A673 (cell line): ENCODE measurements around the gene SYNGR3. TPM values are rescaled to one million over a fixed set of nuclear protein-coding genes. Genes with fewer than 3 reads are reported as not detected.
"Not testable (repeated sequence)": the region's sequence is repeated elsewhere in the genome, so short reads cannot be mapped to it uniquely, and the experiment has no call there.

Source experiments
- BruUV-seq: library from RNA; stranded (reverse); fragments of 400-500 nt; replicated peaks from 2 replicates; lab custom pipeline; 2021; lab: Mats Ljungman, UMichigan
- CTCF ChIA-PET: fragments of 300-600 bp; sonication (Branson Sonifier 250); formaldehyde crosslinking; loops from one replicate; lab custom pipeline; 2022; ENCODE audit warnings: antibody characterized with exemption; lab: Charles Lee
- POLR2A ChIA-PET: fragments of 300-600 bp; sonication (Branson Sonifier 250); formaldehyde crosslinking; loops from one replicate; lab custom pipeline; 2022; ENCODE audit warnings: antibody characterized with exemption; ENCODE audit not compliant: low non-redundant PET; lab: Charles Lee
- DNase-seq: peaks from one replicate; pipeline ENCODE4 v3.0.0-alpha.2; 2015; ENCODE audit warnings: low spot score
- H3K27ac ChIP-seq: fragments of 200-600 bp; sonication (generic); 2 replicates; pipeline ENCODE4 v1.5.1; 2016; ENCODE audit warnings: mixed run types, low read depth, mild to moderate bottlenecking, mixed read lengths, antibody characterized with exemption, low read length; ENCODE audit not compliant: poor library complexity, severe bottlenecking
- H3K27me3 ChIP-seq: fragments of 200-600 bp; sonication (generic); replicated peaks from 2 replicates; pipeline ENCODE4 v1.6.1; 2017; ENCODE audit warnings: mixed run types, low read depth, mild to moderate bottlenecking, mixed read lengths, antibody characterized with exemption, low read length; ENCODE audit not compliant: insufficient read depth, poor library complexity
- H3K36me3 ChIP-seq: fragments of 200-600 bp; sonication (generic); 2 replicates; pipeline ENCODE4 v1.6.1; 2016; ENCODE audit warnings: mixed run types, mild to moderate bottlenecking, mixed read lengths, antibody characterized with exemption, low read length; ENCODE audit not compliant: insufficient read depth, poor library complexity, severe bottlenecking
- H3K4me1 ChIP-seq: fragments of 200-600 bp; sonication (generic); 2 replicates; pipeline ENCODE4 v1.6.1; 2017; ENCODE audit warnings: mixed run types, mild to moderate bottlenecking, mixed read lengths, antibody characterized with exemption, low read length; ENCODE audit not compliant: insufficient read depth, poor library complexity, severe bottlenecking
- H3K4me3 ChIP-seq: fragments of 200-600 bp; sonication (generic); 2 replicates; pipeline ENCODE4 v1.5.1; 2016; ENCODE audit warnings: low read depth, mixed run types, mild to moderate bottlenecking, mixed read lengths, low read length; ENCODE audit not compliant: poor library complexity, severe bottlenecking
- H3K9me3 ChIP-seq: fragments of 200-600 bp; sonication (generic); 2 replicates; pipeline ENCODE4 v1.6.1; 2016; ENCODE audit warnings: mixed run types, low read depth, mild to moderate bottlenecking, mixed read lengths, antibody characterized with exemption, low read length; ENCODE audit not compliant: poor library complexity, severe bottlenecking
- CTCF ChIP-seq: fragments of 300-800, 200-600 bp; sonication (generic); conservative IDR thresholded peaks from 2 replicates; pipeline ENCODE4 v1.5.1; 2017; ENCODE audit warnings: low read depth, mild to moderate bottlenecking, antibody characterized with exemption, low read length, moderate library complexity, mixed read lengths
- EZH2 ChIP-seq: fragments of 200-600 bp; sonication (generic); IDR thresholded peaks from 2 replicates; pipeline ENCODE4 v1.6.1; 2017; ENCODE audit warnings: borderline replicate concordance, low read depth, mild to moderate bottlenecking, mixed read lengths, antibody characterized with exemption, low read length; ENCODE audit not compliant: poor library complexity, severe bottlenecking
- intact Hi-C: fragments of 100-400 bp; cut with micrococcal nuclease; formaldehyde crosslinking; loops from one replicate; pipeline ENCODE4 v1.10.0; 2022; ENCODE audit not compliant: unreplicated experiment
- total RNA-seq: library from RNA; stranded (reverse); gene quantifications from 2 replicates; pipeline ENCODE4 v1.2.3, GENCODE V29; 2021

The SYNGR3 gene
- total RNA-seq, 1 experiment from 2014 or later, result 1.4 TPM

- Histone ChIP-seq H3K27ac (peak overlapping the region; percentile 93), H3K36me3 (peaks cover 3% of the 10 kb centered on the region), H3K9me3 (no peaks in the 10 kb centered on the region), H3K27me3 (no peaks in the 10 kb centered on the region), H3K4me1 (peaks cover 42% of the 10 kb centered on the region), H3K4me3 (peak overlapping the region; percentile 99)
- DNase-seq, result no peak
- TF ChIP-seq CTCF (no peak), EZH2 (no peak)
- no TSS peak for BruUV-seq
- ChIA-PET CTCF (interaction anchor here (1.0 kb wide), 1 partner anchor 131 kb away, joined by 4 read pairs; no protein-coding TSS in a partner anchor), POLR2A (interaction anchor here (0.5 to 0.6 kb wide), 3 partner anchors 22 to 459 kb away, joined by 4 to 5 read pairs (median 4); partner anchors contain the start of gene TRAF7)
- intact Hi-C loops, result loop anchor here (10.0 kb wide), 1 partner anchor 206 kb away; the partner anchor contains the start of genes BRICD5 and PGP
Measured at GRCh38 chr16:2009164-2009711, 19.5 kb downstream of the SYNGR3 start.

- DNase-seq, result peak; percentile 93
- TF ChIP-seq EZH2 (no peak), CTCF (no peak)
- peak within 1 kb of the TSS; percentile 93 for H3K27ac ChIP-seq
- POLR2A ChIA-PET, result no interaction called here
- CTCF ChIA-PET, result no interaction called here
- H3K4me1 ChIP-seq, result peaks cover 38% of the 10 kb centered on the region
- H3K27me3 ChIP-seq, result no peaks in the 10 kb centered on the region
- peak within 1 kb of the TSS; percentile 99 for H3K4me3 ChIP-seq
- BruUV-seq, result TSS peak; percentile 98
- H3K36me3 ChIP-seq, result peaks cover 3% of the 10 kb centered on the region
- H3K9me3 ChIP-seq, result no peaks in the 10 kb centered on the region
- intact Hi-C loops, result loop anchor here (10.0 kb wide), 1 partner anchor 205 kb away; the partner anchor contains the start of genes BRICD5 and PGP
Measured at GRCh38 chr16:2009791-2010510, 20.2 kb downstream of the SYNGR3 start, which contains the start of gene ZNF598. Gene ZNF598 (minus strand): TSS chr16:2009821.

- H3K36me3 ChIP-seq, H3K27ac ChIP-seq, H3K27me3 ChIP-seq, H3K9me3 ChIP-seq, BruUV-seq, H3K4me3 ChIP-seq, intact Hi-C loops, DNase-seq: not testable (repeated sequence)
- ChIA-PET POLR2A (interaction anchor here (0.7 kb wide), 1 partner anchor 144 kb away, joined by 18 read pairs; the partner anchor contains the start of gene TRAF7), CTCF (interaction anchor here (0.5 to 1.1 kb wide), 4 partner anchors 8 to 47 kb away, joined by 3 to 7 read pairs (median 6); partner anchors contain the start of gene RPS2)
- H3K4me1 ChIP-seq, result peaks cover 22% of the 10 kb centered on the region
Measured at GRCh38 chr16:2011726-2012125, 22.0 kb downstream of the SYNGR3 start.
